PFSK-1 (cell line): ENCODE data around the gene SYCE3.

Source experiments
- FOXP2 ChIP-seq: optimal IDR thresholded peaks from 2 replicates; pipeline ENCODE3; 2011; ENCODE audit warnings: borderline replicate concordance, control low read depth, inconsistent platforms; ENCODE audit not compliant: insufficient read depth; ENCODE audit errors: extremely low read length, extremely low read depth
- POLR2AphosphoS5 ChIP-seq: IDR thresholded peaks from 2 replicates; pipeline ENCODE4 v1.6.1; 2012; ENCODE audit warnings: low read depth, mild to moderate bottlenecking, control low read depth, low read length, moderate library complexity
- REST ChIP-seq, 2 experiments: IDR thresholded peaks; 2 replicates each; pipeline versions ENCODE4 v1.6.1 to v1.8.0; 2011 to 2012; ENCODE audit warnings: low read depth in 2 of 2, low read length in 2 of 2, control low read depth in 1 of 2, inconsistent platforms in 1 of 2, mild to moderate bottlenecking in 1 of 2, moderate library complexity in 1 of 2; ENCODE audit not compliant: insufficient read depth in 1 of 2
- SIN3A ChIP-seq: IDR thresholded peaks from 2 replicates; pipeline ENCODE4 v1.6.1; 2012; ENCODE audit warnings: mild to moderate bottlenecking, low read length, moderate library complexity, borderline replicate concordance; ENCODE audit not compliant: insufficient read depth
- TAF1 ChIP-seq: IDR thresholded peaks from 2 replicates; pipeline ENCODE4 v1.6.1; 2012; ENCODE audit warnings: low read length, control low read depth, borderline replicate concordance; ENCODE audit not compliant: insufficient read depth

The SYCE3 gene

GRCh38 chr22:50578776-50579310 lies 16.1 kb upstream of the SYCE3 start:
- TF ChIP-seq TAF1 = no peak
- TF ChIP-seq FOXP2 = no peak
- TF ChIP-seq POLR2AphosphoS5 = no peak
- TF ChIP-seq REST (IDR thresholded peaks at IDR 0.05; ENCODE audit: insufficient read depth in 1 of 2, low read depth in 2 of 2, low read length in 2 of 2) = no peak
- no peak for TF ChIP-seq SIN3A

GRCh38 chr22:50577987-50578775 lies 15.5 kb upstream of the SYCE3 start, which contains the start of gene CPT1B:
Gene CPT1B (minus strand): TSS chr22:50578427. CDS start chr22:50577915, 512 bp downstream.
- TF ChIP-seq FOXP2 = no peak
- no peak for TF ChIP-seq SIN3A
- no peak for TF ChIP-seq TAF1
- no peak for TF ChIP-seq POLR2AphosphoS5
- no peak for TF ChIP-seq REST (IDR thresholded peaks at IDR 0.05; ENCODE audit: insufficient read depth in 1 of 2, low read depth in 2 of 2, low read length in 2 of 2)

GRCh38 chr22:50577697-50577986 lies 14.9 kb upstream of the SYCE3 start:
- no peak for TF ChIP-seq POLR2AphosphoS5
- no peak for TF ChIP-seq REST (IDR thresholded peaks at IDR 0.05; ENCODE audit: insufficient read depth in 1 of 2, low read depth in 2 of 2, low read length in 2 of 2)
- no peak for TF ChIP-seq TAF1
- no peak for TF ChIP-seq SIN3A
- no peak for TF ChIP-seq FOXP2

GRCh38 chr22:50576806-50577696 lies 14.3 kb upstream of the SYCE3 start:
- TF ChIP-seq SIN3A (no peak), REST (IDR thresholded peaks at IDR 0.05; ENCODE audit: insufficient read depth in 1 of 2, low read depth in 2 of 2, low read length in 2 of 2) (no peak), FOXP2 (no peak), TAF1 (no peak), POLR2AphosphoS5 (no peak)
